Effector memory CD4-positive, alpha-beta T cell (primary cell): ENCODE data around the gene RBM47.
"Not testable (repeated sequence)": the region's sequence is repeated elsewhere in the genome, so short reads cannot be mapped to it uniquely, and the experiment has no call there.

ENCODE experiments used
- DNase-seq, 3 donors: peaks; one replicate each; pipeline ENCODE4 v3.0.0-alpha.2; 2020
- H3K27ac ChIP-seq: 2 replicates; pipeline ENCODE4 v1.7.0; 2013; ENCODE audit warnings: mild to moderate bottlenecking, low read length, moderate library complexity; ENCODE audit not compliant: insufficient read depth, poor library complexity, severe bottlenecking
- H3K27me3 ChIP-seq: replicated peaks from 2 replicates; pipeline ENCODE4 v1.7.0; 2013; ENCODE audit warnings: mild to moderate bottlenecking, low read length; ENCODE audit not compliant: insufficient read depth, control insufficient read depth, poor library complexity, severe bottlenecking
- H3K36me3 ChIP-seq: 2 replicates; pipeline ENCODE4 v1.7.0; 2013; ENCODE audit warnings: mild to moderate bottlenecking, low read length, moderate library complexity; ENCODE audit not compliant: control insufficient read depth, insufficient read depth
- H3K4me1 ChIP-seq: 2 replicates; pipeline ENCODE4 v1.7.0; 2013; ENCODE audit warnings: low read length, mild to moderate bottlenecking; ENCODE audit not compliant: control insufficient read depth, insufficient read depth, poor library complexity, severe bottlenecking
- H3K4me3 ChIP-seq: 2 replicates; pipeline ENCODE4 v1.7.0; 2013; ENCODE audit warnings: low read length, low read depth, mild to moderate bottlenecking; ENCODE audit not compliant: insufficient read depth, poor library complexity, severe bottlenecking
- H3K9me3 ChIP-seq: 2 replicates; pipeline ENCODE4 v1.7.0; 2013; ENCODE audit warnings: mild to moderate bottlenecking, low read length, moderate library complexity; ENCODE audit not compliant: control insufficient read depth

The RBM47 gene

DNA sequence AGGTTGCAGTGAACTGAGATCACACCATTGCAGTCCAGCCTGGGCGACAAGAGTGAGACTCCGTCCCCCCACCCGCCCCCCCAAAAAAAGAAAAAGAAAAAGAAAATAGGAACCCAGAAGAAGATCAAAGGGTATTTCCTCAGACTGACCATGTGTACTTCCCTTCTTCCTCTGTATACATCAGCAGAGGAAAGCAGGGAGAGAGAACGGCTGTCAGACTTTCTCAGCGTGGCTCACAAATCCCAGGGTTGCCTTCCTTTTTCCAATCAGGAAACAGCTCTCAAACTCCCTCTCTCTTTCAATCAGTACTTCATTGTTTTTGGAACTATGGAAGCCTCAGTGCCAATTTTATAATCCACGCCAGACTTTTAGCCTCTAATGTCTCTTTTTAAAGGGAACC is 235.4 kb downstream of the RBM47 start:
- no peaks in the 10 kb centered on the region for H3K9me3 ChIP-seq
- H3K4me1 ChIP-seq: no peaks in the 10 kb centered on the region
- no peaks in the 10 kb centered on the region for H3K36me3 ChIP-seq
- no peak overlapping the region for H3K27ac ChIP-seq
- no peaks in the 10 kb centered on the region for H3K27me3 ChIP-seq
- no peak overlapping the region for H3K4me3 ChIP-seq
- no peak for DNase-seq

DNA sequence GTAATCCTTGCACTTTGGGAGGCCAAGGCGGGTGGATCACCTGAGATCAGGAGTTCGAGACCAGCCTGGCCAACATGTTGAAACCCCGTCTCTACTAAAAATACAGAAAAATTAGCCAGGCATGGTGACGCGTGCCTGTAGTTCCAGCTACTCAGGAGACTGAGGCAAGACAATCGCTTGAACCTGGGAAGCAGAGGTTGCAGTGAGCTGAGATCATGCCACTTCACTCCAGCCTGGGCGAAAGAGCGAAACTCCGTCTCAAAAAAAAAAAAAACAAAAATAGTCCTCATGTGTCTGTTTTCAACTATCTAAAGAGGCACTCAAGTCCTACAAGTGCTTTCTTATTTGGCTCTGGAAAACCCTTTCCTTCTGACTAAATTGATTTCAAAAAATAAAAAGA is 237.4 kb downstream of the RBM47 start:
- H3K27me3 ChIP-seq, H3K36me3 ChIP-seq, H3K9me3 ChIP-seq, DNase-seq, H3K4me3 ChIP-seq, H3K4me1 ChIP-seq, H3K27ac ChIP-seq: not testable (repeated sequence)

- no peak for DNase-seq
- no peak overlapping the region for H3K4me3 ChIP-seq
- H3K4me1 ChIP-seq: no peaks in the 10 kb centered on the region
- H3K27me3 ChIP-seq: no peaks in the 10 kb centered on the region
- H3K27ac ChIP-seq: no peak overlapping the region
- H3K9me3 ChIP-seq: no peaks in the 10 kb centered on the region
- H3K36me3 ChIP-seq: no peaks in the 10 kb centered on the region
Measured at GRCh38 chr4:40389986-40390385, 239.7 kb downstream of the RBM47 start.

- Histone ChIP-seq H3K27me3 (no peaks in the 10 kb centered on the region), H3K4me3 (no peak overlapping the region), H3K27ac (no peak overlapping the region), H3K9me3 (no peaks in the 10 kb centered on the region), H3K4me1 (no peaks in the 10 kb centered on the region), H3K36me3 (no peaks in the 10 kb centered on the region)
- DNase-seq: no peak
Measured at GRCh38 chr4:40388239-40388638, 241.4 kb downstream of the RBM47 start.

- no peak for DNase-seq
- no peak overlapping the region for H3K4me3 ChIP-seq
- H3K27me3 ChIP-seq: no peaks in the 10 kb centered on the region
- H3K9me3 ChIP-seq: no peaks in the 10 kb centered on the region
- H3K36me3 ChIP-seq: no peaks in the 10 kb centered on the region
- no peak overlapping the region for H3K27ac ChIP-seq
- H3K4me1 ChIP-seq: no peaks in the 10 kb centered on the region
Measured at GRCh38 chr4:40380647-40381046, 249.0 kb downstream of the RBM47 start.

- Histone ChIP-seq H3K4me3 (no peak overlapping the region), H3K4me1 (no peaks in the 10 kb centered on the region), H3K27ac (no peak overlapping the region), H3K9me3 (no peaks in the 10 kb centered on the region), H3K36me3 (no peaks in the 10 kb centered on the region), H3K27me3 (no peaks in the 10 kb centered on the region)
- DNase-seq: no peak
Measured at GRCh38 chr4:40379248-40379647, 250.4 kb downstream of the RBM47 start.

DNA sequence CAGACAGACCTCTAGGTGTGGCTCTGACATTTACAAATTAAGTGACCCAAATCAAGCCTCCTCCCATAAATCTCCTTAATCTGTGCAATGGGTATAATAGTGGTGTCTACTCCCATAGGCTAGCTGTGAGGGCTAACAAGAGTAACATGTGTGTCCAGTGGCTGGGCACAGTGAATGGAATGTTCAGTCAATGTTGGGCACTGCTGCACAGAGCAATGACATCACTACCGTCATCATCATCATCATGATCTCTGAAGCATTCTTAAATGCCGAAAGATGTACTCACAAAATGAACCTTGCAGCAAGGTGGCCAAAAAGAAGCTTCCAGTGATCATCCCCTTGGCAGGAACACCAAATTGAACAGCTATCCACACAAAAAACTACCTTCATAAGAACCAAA is 251.0 kb downstream of the RBM47 start:
- H3K4me3 ChIP-seq: no peak overlapping the region
- no peaks in the 10 kb centered on the region for H3K27me3 ChIP-seq
- H3K36me3 ChIP-seq: no peaks in the 10 kb centered on the region
- H3K9me3 ChIP-seq: no peaks in the 10 kb centered on the region
- no peaks in the 10 kb centered on the region for H3K4me1 ChIP-seq
- no peak overlapping the region for H3K27ac ChIP-seq
- DNase-seq: no peak

- no peaks in the 10 kb centered on the region for H3K27me3 ChIP-seq
- DNase-seq: no peak
Measured at GRCh38 chr4:40377512-40378365, 251.9 kb downstream of the RBM47 start.

DNA sequence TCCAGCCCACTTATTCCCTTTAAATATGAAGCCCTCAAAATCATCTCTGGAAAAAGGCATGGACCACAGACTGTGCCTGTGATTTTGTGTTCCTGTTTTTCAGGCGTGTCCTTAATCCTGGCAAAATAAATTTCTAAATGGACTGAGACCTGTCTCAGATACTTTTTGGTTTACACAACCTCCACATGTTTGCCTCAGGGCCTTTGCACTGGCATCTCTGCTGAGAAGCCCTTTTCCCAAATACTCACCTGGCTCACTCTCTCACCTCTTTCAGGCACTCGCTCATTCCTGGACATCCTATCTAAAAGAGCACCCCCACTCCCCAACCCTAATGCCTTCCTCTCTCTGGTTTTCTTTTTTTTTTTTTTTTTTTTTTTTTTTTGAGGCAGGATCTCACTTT is 254.0 kb downstream of the RBM47 start:
- Histone ChIP-seq H3K36me3 (no peaks in the 10 kb centered on the region), H3K9me3 (no peaks in the 10 kb centered on the region), H3K4me3 (no peak overlapping the region), H3K27me3 (no peaks in the 10 kb centered on the region), H3K27ac (no peak overlapping the region), H3K4me1 (no peaks in the 10 kb centered on the region)
- no peak for DNase-seq

More at GRCh38 chr4:40377512-40378365, 251.9 kb downstream of the RBM47 start:
- no peak overlapping the region for H3K4me3 ChIP-seq
- H3K4me1 ChIP-seq: no peaks in the 10 kb centered on the region
- no peak overlapping the region for H3K27ac ChIP-seq
- no peaks in the 10 kb centered on the region for H3K9me3 ChIP-seq
- H3K36me3 ChIP-seq: no peaks in the 10 kb centered on the region

DNA sequence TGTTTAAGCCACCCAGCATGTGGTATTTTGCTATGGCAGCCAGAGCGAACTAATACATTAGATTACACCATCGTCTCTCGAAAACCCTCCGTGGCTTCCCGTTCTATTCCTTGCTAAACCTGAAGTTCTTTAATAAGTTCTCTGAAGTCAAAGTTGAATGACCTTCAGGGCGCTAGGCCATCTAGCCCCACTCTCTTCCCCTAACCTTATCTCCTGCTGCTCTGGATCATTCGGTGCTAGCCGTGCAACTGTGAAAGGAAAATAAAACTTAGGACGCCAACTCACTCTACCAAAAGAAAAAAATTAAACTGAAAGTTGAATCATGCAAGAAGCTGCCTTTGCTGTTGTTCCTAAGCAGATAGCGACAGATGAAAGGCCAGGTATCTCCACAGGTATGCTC is 254.6 kb downstream of the RBM47 start:
- H3K4me1 ChIP-seq: no peaks in the 10 kb centered on the region
- H3K27ac ChIP-seq: no peak overlapping the region
- H3K4me3 ChIP-seq: no peak overlapping the region
- H3K36me3 ChIP-seq: no peaks in the 10 kb centered on the region
- DNase-seq: no peak
- H3K9me3 ChIP-seq: no peaks in the 10 kb centered on the region
- H3K27me3 ChIP-seq: no peaks in the 10 kb centered on the region
